Measurements from ENCODE around the gene MIA. TPM values are rescaled to one million over a fixed set of nuclear protein-coding genes. Genes with fewer than 3 reads are reported as not detected.

MIA gene
- total RNA-seq, 3 donors from 2014 or later = 5.6 to 47.3 TPM; not detected in 1

- no peaks in the 10 kb centered on the region for H3K36me3 ChIP-seq
- H3K27me3 ChIP-seq = no peaks in the 10 kb centered on the region
- H3K4me3 ChIP-seq = peak overlapping the region in 2 of 3 donors; percentile 61 to 78
- H3K4me1 ChIP-seq = peaks cover 5 to 8% of the 10 kb centered on the region in 2 donors
- no peaks in the 10 kb centered on the region for H3K9me3 ChIP-seq
- peak overlapping the region; percentile 95 to 97 for H3K27ac ChIP-seq
- TF ChIP-seq POLR2AphosphoS5 (IDR thresholded peaks at IDR 0.05) (no peak), POLR2A (IDR thresholded peaks at IDR 0.05) (no peak)
- TF ChIP-seq, protein P1, sequence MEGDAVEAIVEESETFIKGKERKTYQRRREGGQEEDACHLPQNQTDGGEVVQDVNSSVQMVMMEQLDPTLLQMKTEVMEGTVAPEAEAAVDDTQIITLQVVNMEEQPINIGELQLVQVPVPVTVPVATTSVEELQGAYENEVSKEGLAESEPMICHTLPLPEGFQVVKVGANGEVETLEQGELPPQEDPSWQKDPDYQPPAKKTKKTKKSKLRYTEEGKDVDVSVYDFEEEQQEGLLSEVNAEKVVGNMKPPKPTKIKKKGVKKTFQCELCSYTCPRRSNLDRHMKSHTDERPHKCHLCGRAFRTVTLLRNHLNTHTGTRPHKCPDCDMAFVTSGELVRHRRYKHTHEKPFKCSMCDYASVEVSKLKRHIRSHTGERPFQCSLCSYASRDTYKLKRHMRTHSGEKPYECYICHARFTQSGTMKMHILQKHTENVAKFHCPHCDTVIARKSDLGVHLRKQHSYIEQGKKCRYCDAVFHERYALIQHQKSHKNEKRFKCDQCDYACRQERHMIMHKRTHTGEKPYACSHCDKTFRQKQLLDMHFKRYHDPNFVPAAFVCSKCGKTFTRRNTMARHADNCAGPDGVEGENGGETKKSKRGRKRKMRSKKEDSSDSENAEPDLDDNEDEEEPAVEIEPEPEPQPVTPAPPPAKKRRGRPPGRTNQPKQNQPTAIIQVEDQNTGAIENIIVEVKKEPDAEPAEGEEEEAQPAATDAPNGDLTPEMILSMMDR (IDR thresholded peaks at IDR 0.05) = no peak
- intact Hi-C loops (cut with DNase I; ENCODE audit: low total_unique reads) = no loop called here
- no peak for DNase-seq (ENCODE audit: low spot score in 2 of 2)
Observed at GRCh38 chr19:40776364-40776763, 1.0 kb downstream of the MIA start.

DNA sequence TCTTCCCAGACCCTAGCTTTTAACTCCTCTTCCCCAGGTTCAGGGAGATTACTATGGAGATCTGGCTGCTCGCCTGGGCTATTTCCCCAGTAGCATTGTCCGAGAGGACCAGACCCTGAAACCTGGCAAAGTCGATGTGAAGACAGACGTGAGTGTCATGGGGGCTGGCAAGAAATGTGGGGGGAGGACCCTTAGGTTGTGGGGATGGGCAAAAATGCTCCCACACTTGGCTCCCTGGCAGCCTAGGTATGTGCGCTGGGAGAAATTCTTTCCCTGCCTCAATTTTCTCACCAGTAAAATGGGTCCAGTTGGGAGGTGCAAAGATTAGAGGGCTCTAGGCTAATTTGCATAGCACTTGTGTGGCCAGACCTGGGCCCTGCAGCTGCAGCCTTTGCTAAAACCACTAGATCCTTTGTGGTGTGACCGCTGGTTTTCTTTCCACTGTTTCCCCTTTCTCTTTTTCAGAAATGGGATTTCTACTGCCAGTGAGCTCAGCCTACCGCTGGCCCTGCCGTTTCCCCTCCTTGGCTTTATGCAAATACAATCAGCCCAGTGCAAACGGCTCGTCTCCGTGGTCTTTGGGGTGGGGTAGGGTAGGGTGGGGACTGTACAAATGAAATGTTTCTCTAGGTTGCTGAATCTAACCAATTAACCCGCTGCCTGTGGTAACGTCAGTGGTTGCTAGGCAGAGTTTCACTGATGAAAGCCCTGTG lies 1.8 kb downstream of the MIA start:
- peak; percentile 85 to 93 for DNase-seq (ENCODE audit: low spot score in 2 of 2)
- no peaks in the 10 kb centered on the region for H3K27me3 ChIP-seq
- H3K4me3 ChIP-seq = peak overlapping the region; percentile 76 to 78 (median 77)
- TF ChIP-seq, protein P1 (IDR thresholded peaks at IDR 0.05) = no peak
- TF ChIP-seq POLR2A (IDR thresholded peaks at IDR 0.05) = no peak
- TF ChIP-seq POLR2AphosphoS5 (IDR thresholded peaks at IDR 0.05) = no peak
- peak overlapping the region; percentile 95 to 97 for H3K27ac ChIP-seq
- H3K9me3 ChIP-seq = no peaks in the 10 kb centered on the region
- intact Hi-C loops (cut with DNase I; ENCODE audit: low total_unique reads) = no loop called here
- H3K4me1 ChIP-seq = peaks cover 5 to 8% of the 10 kb centered on the region in 2 donors
- H3K36me3 ChIP-seq = no peaks in the 10 kb centered on the region

DNA sequence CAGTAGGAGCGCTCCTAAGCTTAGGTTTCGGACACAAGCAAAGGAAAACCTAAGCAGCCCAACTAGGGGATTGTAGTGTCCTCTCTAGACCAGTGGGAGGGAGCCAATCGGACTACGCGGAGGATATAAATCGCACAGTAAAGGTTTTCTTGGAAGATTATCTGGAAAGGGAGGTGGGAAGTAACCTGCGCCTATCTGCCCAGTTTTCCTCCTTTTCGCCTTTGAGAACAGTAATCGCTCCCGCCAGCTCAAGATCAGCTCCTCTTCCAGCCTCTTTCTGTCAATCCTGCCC lies 2.3 kb downstream of the MIA start:
- Histone ChIP-seq H3K9me3 (no peaks in the 10 kb centered on the region), H3K36me3 (no peaks in the 10 kb centered on the region), H3K27me3 (no peaks in the 10 kb centered on the region), H3K4me3 (peak overlapping the region; percentile 76 to 78 (median 77)), H3K4me1 (peaks cover 5 to 8% of the 10 kb centered on the region in 2 donors), H3K27ac (peak overlapping the region; percentile 95 to 97)
- intact Hi-C loops (cut with DNase I; ENCODE audit: low total_unique reads) = no loop called here
- TF ChIP-seq POLR2AphosphoS5 (IDR thresholded peaks at IDR 0.05) (no peak), POLR2A (IDR thresholded peaks at IDR 0.05) (no peak)
- TF ChIP-seq, protein P1 (IDR thresholded peaks at IDR 0.05) = no peak
- no peak for DNase-seq (ENCODE audit: low spot score in 2 of 2)

GRCh38 chr19:40777937-40778705 lies 2.8 kb downstream of the MIA start, which contains the start of gene RAB4B:
Gene RAB4B, plus strand, starts transcription at chr19:40778247. Its CDS starts 129 bp downstream, at chr19:40778376.
- H3K36me3 ChIP-seq = no peaks in the 10 kb centered on the region
- no peaks in the 10 kb centered on the region for H3K27me3 ChIP-seq
- TF ChIP-seq POLR2AphosphoS5 (IDR thresholded peaks at IDR 0.05) (peak; percentile 77 to 85 (median 81)), POLR2A (IDR thresholded peaks at IDR 0.05) (peak; percentile 45)
- TF ChIP-seq, protein P1 (IDR thresholded peaks at IDR 0.05) = peak; percentile 19 to 43 (median 29)
- DNase-seq (ENCODE audit: low spot score in 2 of 2) = peak; percentile 100
- intact Hi-C loops (cut with DNase I; ENCODE audit: low total_unique reads) = no loop called here
- H3K4me1 ChIP-seq = peaks cover 5 to 8% of the 10 kb centered on the region in 2 donors
- H3K9me3 ChIP-seq = no peaks in the 10 kb centered on the region
- H3K4me3 ChIP-seq = peak within 1 kb of the TSS; percentile 76 to 78 (median 77)
- H3K27ac ChIP-seq = peak within 1 kb of the TSS; percentile 95 to 97

Measured in breast epithelium (tissue), 4 donors.